OCI-LY1 (cell line): Measurements from ENCODE around the gene PLXNA2.

Source experiments
- EZH2 ChIP-seq: fragments of 200-600 bp; sonication (generic), shearing (Covaris generic); IDR thresholded peaks from 2 replicates; pipeline ENCODE4 v1.8.0; 2017; ENCODE audit warnings: borderline replicate concordance, mixed run types, mild to moderate bottlenecking, antibody characterized with exemption, low read length, moderate library complexity, mixed read lengths
- TF ChIP-seq, protein P1 (sequence below): fragments of 200-600 bp; sonication (generic), shearing (Covaris generic); IDR thresholded peaks from 2 replicates; pipeline ENCODE4 v1.5.1; 2017; ENCODE audit warnings: mild to moderate bottlenecking, antibody characterized with exemption, low read length, moderate library complexity, mixed read lengths

GRCh38 chr1:208105756-208106155, 138.4 kb downstream of the PLXNA2 start:
- TF ChIP-seq, protein P1, sequence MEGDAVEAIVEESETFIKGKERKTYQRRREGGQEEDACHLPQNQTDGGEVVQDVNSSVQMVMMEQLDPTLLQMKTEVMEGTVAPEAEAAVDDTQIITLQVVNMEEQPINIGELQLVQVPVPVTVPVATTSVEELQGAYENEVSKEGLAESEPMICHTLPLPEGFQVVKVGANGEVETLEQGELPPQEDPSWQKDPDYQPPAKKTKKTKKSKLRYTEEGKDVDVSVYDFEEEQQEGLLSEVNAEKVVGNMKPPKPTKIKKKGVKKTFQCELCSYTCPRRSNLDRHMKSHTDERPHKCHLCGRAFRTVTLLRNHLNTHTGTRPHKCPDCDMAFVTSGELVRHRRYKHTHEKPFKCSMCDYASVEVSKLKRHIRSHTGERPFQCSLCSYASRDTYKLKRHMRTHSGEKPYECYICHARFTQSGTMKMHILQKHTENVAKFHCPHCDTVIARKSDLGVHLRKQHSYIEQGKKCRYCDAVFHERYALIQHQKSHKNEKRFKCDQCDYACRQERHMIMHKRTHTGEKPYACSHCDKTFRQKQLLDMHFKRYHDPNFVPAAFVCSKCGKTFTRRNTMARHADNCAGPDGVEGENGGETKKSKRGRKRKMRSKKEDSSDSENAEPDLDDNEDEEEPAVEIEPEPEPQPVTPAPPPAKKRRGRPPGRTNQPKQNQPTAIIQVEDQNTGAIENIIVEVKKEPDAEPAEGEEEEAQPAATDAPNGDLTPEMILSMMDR: no peak
- TF ChIP-seq EZH2: no peak
